GM10266 (cell line): Measurements from ENCODE around the gene RHBDL1.

Source experiments
- DNase-seq: peaks from one replicate; pipeline ENCODE4 v3.0.0; 2012; ENCODE audit errors: extremely low spot score
- CTCF ChIP-seq: IDR thresholded peaks from 2 replicates; pipeline ENCODE4 v1.5.1; 2012; ENCODE audit warnings: mild to moderate bottlenecking, low read depth; ENCODE audit not compliant: control insufficient read depth, insufficient read depth; ENCODE audit errors: missing control alignments

RHBDL1 gene

GRCh38 chr16:629185-629832, 46.2 kb upstream of the RHBDL1 start:
- TF ChIP-seq CTCF: no peak
- no peak for DNase-seq

GRCh38 chr16:629833-630248, 45.6 kb upstream of the RHBDL1 start:
- no peak for TF ChIP-seq CTCF
- DNase-seq: no peak

- no peak for DNase-seq
- no peak for TF ChIP-seq CTCF
Observed at GRCh38 chr16:630249-630814, 45.1 kb upstream of the RHBDL1 start.

- no peak for TF ChIP-seq CTCF
- DNase-seq: no peak
Observed at GRCh38 chr16:630815-631405, 44.6 kb upstream of the RHBDL1 start, which contains the start of gene WFIKKN1. Gene WFIKKN1 (plus strand): TSS chr16:630985. CDS start chr16:631254, 269 bp downstream.

- TF ChIP-seq CTCF: no peak
- no peak for DNase-seq
Observed at GRCh38 chr16:631808-632358, 43.6 kb upstream of the RHBDL1 start.

- DNase-seq: no peak
- TF ChIP-seq CTCF: no peak
Observed at GRCh38 chr16:632486-633335, 42.8 kb upstream of the RHBDL1 start.
